ENCODE results near the gene ENAH. TPM values are rescaled to one million over a fixed set of nuclear protein-coding genes. Genes with fewer than 3 reads are reported as not detected.

The ENAH gene
- total and polyA plus RNA-seq, 2 donors (not counting 1 experiment from before 2014, with no cell fraction given) = 1.3 to 1.6 TPM

- no peaks in the 10 kb centered on the region for H3K9me3 Mint-ChIP-seq (ENCODE audit: insufficient read depth)
- no peak overlapping the region for H3K27ac ChIP-seq (ENCODE audit: low read length in 2 of 2)
- no peak overlapping the region for H3K4me3 Mint-ChIP-seq
- no peak overlapping the region for H2AFZ ChIP-seq (ENCODE audit: insufficient read depth, low read depth, low read length, poor library complexity, severe bottlenecking)
- no peaks in the 10 kb centered on the region for H4K20me1 ChIP-seq (ENCODE audit: control insufficient read depth, insufficient read depth, low read length, poor library complexity, severe bottlenecking)
- intact Hi-C loops (cut with micrococcal nuclease) = no loop called here
- no peak overlapping the region for H3K27ac Mint-ChIP-seq
- H3K4me3 ChIP-seq (ENCODE audit: control extremely low read depth in 1 of 5, extremely low read depth in 1 of 5, insufficient read depth in 1 of 5, low read depth in 2 of 5, low read length in 4 of 5) = no peak overlapping the region
- no peak for DNase-seq
- H3K27me3 Mint-ChIP-seq = no peaks in the 10 kb centered on the region
- peaks cover 0 to 3% (median 0%) of the 10 kb centered on the region in 4 experiments for H3K27me3 ChIP-seq (replicated peaks in 1 of 4; ENCODE audit: control extremely low read depth in 1 of 4, control insufficient read depth in 3 of 4, insufficient read depth in 4 of 4, low read length in 3 of 4)
- peaks cover 0 to 5% (median 0%) of the 10 kb centered on the region in 3 donors for H3K9me3 ChIP-seq (ENCODE audit: control extremely low read depth in 1 of 3, control insufficient read depth in 2 of 3, insufficient read depth in 1 of 3, low read length in 2 of 3)
- ATAC-seq (ENCODE audit: low read depth) = no peak
- H3K4me1 Mint-ChIP-seq = peaks cover 35% of the 10 kb centered on the region
- H3K9ac ChIP-seq (ENCODE audit: low read length) = no peak overlapping the region
- peaks cover 23 to 40% of the 10 kb centered on the region in 2 donors for H3K4me1 ChIP-seq (ENCODE audit: control insufficient read depth in 2 of 2, insufficient read depth in 2 of 2, low read length in 2 of 2)
- TF ChIP-seq CTCF (IDR thresholded peaks at IDR 0.05) (no peak), EZH2 (IDR thresholded peaks at IDR 0.05; ENCODE audit: borderline replicate concordance, insufficient read depth, low read depth, low read length, poor library complexity, severe bottlenecking) (no peak)
- WGBS (ENCODE audit: insufficient coverage) = 75% methylated on average over 7 of the region's 8 CpGs
- ChIA-PET CTCF (interaction anchor here (1.0 kb wide), 1 partner anchor 20 kb away, joined by 3 read pairs; no protein-coding TSS in a partner anchor), POLR2A (no interaction called here)
- no peaks in the 10 kb centered on the region for H3K36me3 ChIP-seq (replicated peaks in 1 of 2; ENCODE audit: control extremely low read depth in 1 of 2, control insufficient read depth in 1 of 2, extremely low read depth in 1 of 2, insufficient read depth in 2 of 2, low read length in 1 of 2)
- H3K4me2 ChIP-seq (replicated peaks; ENCODE audit: low read depth, low read length, poor library complexity, severe bottlenecking) = no peak overlapping the region
- no peaks in the 10 kb centered on the region for H3K79me2 ChIP-seq (ENCODE audit: control insufficient read depth, insufficient read depth, low read length)
Observed at GRCh38 chr1:225447650-225448089, 205.3 kb downstream of the ENAH start.

GRCh38 chr1:225446981-225447615 lies 205.8 kb downstream of the ENAH start:
- Histone ChIP-seq H3K9me3 (ENCODE audit: control extremely low read depth in 1 of 3, control insufficient read depth in 2 of 3, insufficient read depth in 1 of 3, low read length in 2 of 3) (peaks cover 0 to 5% (median 0%) of the 10 kb centered on the region in 3 donors), H3K36me3 (replicated peaks in 1 of 2; ENCODE audit: control extremely low read depth in 1 of 2, control insufficient read depth in 1 of 2, extremely low read depth in 1 of 2, insufficient read depth in 2 of 2, low read length in 1 of 2) (no peaks in the 10 kb centered on the region), H3K4me3 (ENCODE audit: control extremely low read depth in 1 of 5, extremely low read depth in 1 of 5, insufficient read depth in 1 of 5, low read depth in 2 of 5, low read length in 4 of 5) (no peak overlapping the region), H2AFZ (ENCODE audit: insufficient read depth, low read depth, low read length, poor library complexity, severe bottlenecking) (no peak overlapping the region), H3K4me2 (replicated peaks; ENCODE audit: low read depth, low read length, poor library complexity, severe bottlenecking) (no peak overlapping the region), H3K27ac (ENCODE audit: low read length in 2 of 2) (no peak overlapping the region), H3K27me3 (replicated peaks in 1 of 4; ENCODE audit: control extremely low read depth in 1 of 4, control insufficient read depth in 3 of 4, insufficient read depth in 4 of 4, low read length in 3 of 4) (no peaks in the 10 kb centered on the region), H3K79me2 (ENCODE audit: control insufficient read depth, insufficient read depth, low read length) (no peaks in the 10 kb centered on the region), H4K20me1 (ENCODE audit: control insufficient read depth, insufficient read depth, low read length, poor library complexity, severe bottlenecking) (no peaks in the 10 kb centered on the region), H3K9ac (ENCODE audit: low read length) (no peak overlapping the region), H3K4me1 (ENCODE audit: control insufficient read depth in 2 of 2, insufficient read depth in 2 of 2, low read length in 2 of 2) (peaks cover 29 to 44% of the 10 kb centered on the region in 2 donors)
- WGBS (ENCODE audit: insufficient coverage) = 90% methylated on average over 8 of the region's 9 CpGs
- Mint-ChIP-seq H3K4me3 (no peak overlapping the region), H3K27ac (no peak overlapping the region), H3K4me1 (peaks cover 39% of the 10 kb centered on the region), H3K27me3 (no peaks in the 10 kb centered on the region), H3K9me3 (ENCODE audit: insufficient read depth) (no peaks in the 10 kb centered on the region)
- no peak for TF ChIP-seq CTCF (IDR thresholded peaks at IDR 0.05)
- TF ChIP-seq EZH2 (IDR thresholded peaks at IDR 0.05; ENCODE audit: borderline replicate concordance, insufficient read depth, low read depth, low read length, poor library complexity, severe bottlenecking) = no peak
- intact Hi-C loops (cut with micrococcal nuclease) = no loop called here
- ChIA-PET CTCF (interaction anchor here (2.7 to 7.8 kb wide), 2 partner anchors 20 to 128 kb away, joined by 14 to 104 read pairs; partner anchors contain the start of gene LBR), POLR2A (no interaction called here)
- ATAC-seq (ENCODE audit: low read depth) (no peak), DNase-seq (no peak)

Measured in B cell (primary cell).